GM12878 (cell line): ENCODE data around the gene PGAM2.

Experiments
- CHD4 ChIP-seq: fragments of 200-600 bp; sonication (generic); IDR thresholded peaks from 2 replicates; pipeline ENCODE4 v1.6.1; 2016; ENCODE audit warnings: mild to moderate bottlenecking
- CTCF ChIP-seq, 3 experiments: IDR thresholded peaks in 2 of 3; conservative IDR thresholded peaks in 1 of 3; 2 replicates each; pipeline ENCODE4 v1.5.1; 2011; ENCODE audit warnings: low read depth in 3 of 3, low read length in 3 of 3, mild to moderate bottlenecking in 3 of 3, control low read depth in 2 of 3, moderate library complexity in 2 of 3, inconsistent platforms in 1 of 3, mixed read lengths in 1 of 3; ENCODE audit not compliant: control insufficient read depth in 2 of 3, insufficient read depth in 1 of 3; ENCODE audit errors: extremely low read depth in 1 of 3
- FOS ChIP-seq: IDR thresholded peaks from 3 replicates; pipeline ENCODE4 v1.6.1; 2011; ENCODE audit warnings: borderline replicate concordance; ENCODE audit not compliant: insufficient read length; ENCODE audit errors: extremely low read depth
- HCFC1 ChIP-seq: fragments of 150-350 bp; IDR thresholded peaks from 2 replicates; pipeline ENCODE4 v1.6.1; 2014; ENCODE audit warnings: low read length
- NFIC ChIP-seq: IDR thresholded peaks from 2 replicates; pipeline ENCODE4 v1.6.1; 2012; ENCODE audit warnings: low read depth, mild to moderate bottlenecking, inconsistent platforms, low read length, moderate library complexity
- SMARCA5 ChIP-seq: fragments of 450-650 bp; IDR thresholded peaks from 2 replicates; pipeline ENCODE4 v1.6.1; 2017; ENCODE audit warnings: mild to moderate bottlenecking
- ZBTB11 ChIP-seq: fragments of 450-650 bp; formaldehyde crosslinking; IDR thresholded peaks from 2 replicates; pipeline ENCODE4 v1.5.0; 2022; ENCODE audit warnings: mild to moderate bottlenecking, missing genetic modification characterization
- ZNF384 ChIP-seq: IDR thresholded peaks from 2 replicates; pipeline ENCODE4 v1.6.1; 2012; ENCODE audit warnings: low read depth, mild to moderate bottlenecking, low read length, improper control_type of control experiment, borderline replicate concordance
- ZSCAN29 ChIP-seq: fragments of 450-650 bp; IDR thresholded peaks from 2 replicates; pipeline ENCODE4 v1.6.1; 2017; ENCODE audit warnings: mild to moderate bottlenecking, moderate library complexity

GRCh38 chr7:44105832-44106231 is 40.5 kb upstream of the PGAM2 start:
- TF ChIP-seq ZSCAN29 (no peak), NFIC (no peak), FOS (no peak), ZNF384 (no peak), ZBTB11 (CRISPR knock-in tag) (no peak), CTCF (IDR thresholded peaks at IDR 0.05 in 2 of 3, conservative IDR thresholded peaks at IDR 0.05 in 1 of 3; ENCODE audit: control insufficient read depth in 2 of 3, extremely low read depth in 1 of 3, insufficient read depth in 1 of 3, low read depth in 3 of 3, low read length in 3 of 3) (no peak), CHD4 (no peak), HCFC1 (no peak), SMARCA5 (no peak)
